ENCODE data around the gene SENP1.

DNA sequence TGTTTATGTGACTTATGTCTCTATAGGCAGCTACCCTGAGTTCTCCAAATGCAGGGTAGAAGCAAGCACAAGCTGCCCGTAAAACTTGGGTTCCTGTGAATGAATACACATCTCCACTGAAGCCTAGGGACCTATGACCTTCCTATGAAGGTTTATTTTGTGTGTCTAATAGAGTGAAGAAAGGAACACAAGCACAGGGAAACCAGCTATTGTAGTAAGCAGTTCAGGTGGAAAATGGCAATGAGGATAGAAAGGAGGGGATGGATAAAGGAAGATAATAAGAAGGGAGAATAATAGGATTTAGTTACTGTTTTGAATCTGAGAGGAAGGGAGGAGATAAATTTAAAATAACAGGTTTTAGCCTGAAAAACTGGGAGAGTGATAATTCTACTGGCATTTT lies 15.6 kb upstream of the SENP1 start:
- TF ChIP-seq RAD21 (conservative IDR thresholded peaks at IDR 0.05), result no peak
- no peak for TF ChIP-seq POLR2AphosphoS5 (IDR thresholded peaks at IDR 0.05)
